Nephron progenitor cell (in vitro differentiated cells): ENCODE results near the gene LRRC74A.
A peak's percentile ranks its signal among the peaks of the same experiment; 100 is the strongest.
"Not testable (repeated sequence)": the region's sequence is repeated elsewhere in the genome, so short reads cannot be mapped to it uniquely, and the experiment has no call there.

ENCODE experiments used
- DNase-seq: peaks from one replicate; pipeline ENCODE4 v3.0.0; 2021
- H3K27ac Mint-ChIP-seq: 2 replicates; pipeline ENCODE4 v1.8.0; 2021; ENCODE audit warnings: mild to moderate bottlenecking, moderate library complexity, mixed read lengths
- H3K27me3 Mint-ChIP-seq: 2 replicates; pipeline ENCODE4 v1.8.0; 2021; ENCODE audit warnings: mild to moderate bottlenecking, low read depth, mixed read lengths; ENCODE audit not compliant: poor library complexity
- H3K36me3 Mint-ChIP-seq: 2 replicates; pipeline ENCODE4 v1.8.0; 2021; ENCODE audit warnings: low read depth, mixed read lengths
- H3K4me1 Mint-ChIP-seq: 2 replicates; pipeline ENCODE4 v1.8.0; 2021; ENCODE audit warnings: mixed read lengths
- H3K4me3 Mint-ChIP-seq: 2 replicates; pipeline ENCODE4 v1.8.0; 2021; ENCODE audit warnings: mild to moderate bottlenecking, moderate library complexity, mixed read lengths
- H3K9me3 Mint-ChIP-seq: 2 replicates; pipeline ENCODE4 v1.8.0; 2021; ENCODE audit warnings: mild to moderate bottlenecking, moderate library complexity, mixed read lengths
- CTCF ChIP-seq: fragments of 200-600 bp; sonication (generic); IDR thresholded peaks from 2 replicates; pipeline ENCODE4 v1.5.0; 2021; ENCODE audit warnings: antibody characterized with exemption

The LRRC74A gene

DNA sequence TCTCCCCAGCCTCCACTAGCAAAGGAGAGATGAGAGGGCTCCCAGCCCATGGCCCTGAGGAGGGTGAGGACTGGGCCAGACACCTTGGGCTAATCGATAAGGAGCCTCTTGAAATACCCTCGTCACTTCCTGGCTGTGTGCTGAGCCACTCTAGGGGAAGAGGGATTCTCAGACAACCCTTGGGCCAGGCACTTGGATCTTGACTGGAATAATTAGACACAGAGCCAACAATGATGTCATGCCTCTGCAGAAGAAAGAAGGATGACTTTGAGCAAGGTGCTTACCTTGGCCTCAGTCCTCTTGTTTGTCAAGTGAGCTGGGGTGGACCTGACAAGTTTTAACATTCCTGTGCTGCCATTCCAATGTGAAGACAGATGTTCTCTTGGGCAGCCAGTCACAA lies 83.1 kb downstream of the LRRC74A start:
- Mint-ChIP-seq H3K9me3 (no peaks in the 10 kb centered on the region), H3K36me3 (no peaks in the 10 kb centered on the region), H3K4me1 (peaks cover 28% of the 10 kb centered on the region), H3K4me3 (no peak overlapping the region), H3K27me3 (peaks cover 16% of the 10 kb centered on the region), H3K27ac (no peak overlapping the region)
- TF ChIP-seq CTCF = no peak
- no peak for DNase-seq

DNA sequence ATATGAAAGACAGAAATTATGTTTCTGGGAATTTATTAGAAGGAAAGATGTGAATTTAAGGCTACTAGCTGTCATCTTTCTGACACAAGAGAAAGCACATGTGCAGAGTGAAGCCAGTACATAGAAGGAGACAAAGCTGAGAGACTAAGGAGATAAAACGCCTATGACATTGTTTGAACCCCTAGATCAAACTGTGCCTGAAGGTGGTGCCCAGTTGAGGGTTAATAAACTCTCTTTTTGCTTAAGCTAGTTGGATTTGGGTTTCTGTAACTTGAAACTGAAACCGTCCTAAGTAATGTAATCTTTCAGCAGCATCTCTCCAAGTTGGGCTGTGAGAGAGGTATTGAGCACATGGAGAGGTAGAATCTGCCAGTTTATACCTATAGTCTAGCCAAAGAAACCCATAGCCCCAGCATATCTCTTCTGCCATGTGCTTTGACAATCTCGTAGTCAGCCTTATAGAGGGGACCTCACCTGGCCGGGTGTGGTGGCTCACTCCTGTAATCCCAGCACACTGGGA lies 84.2 kb downstream of the LRRC74A start:
- Mint-ChIP-seq H3K9me3 (no peaks in the 10 kb centered on the region), H3K4me1 (peaks cover 24% of the 10 kb centered on the region), H3K36me3 (no peaks in the 10 kb centered on the region), H3K27me3 (peaks cover 19% of the 10 kb centered on the region), H3K27ac (no peak overlapping the region), H3K4me3 (no peak overlapping the region)
- DNase-seq = no peak
- TF ChIP-seq CTCF = no peak

- DNase-seq = no peak
- H3K27ac Mint-ChIP-seq = peak overlapping the region; percentile 24
- no peaks in the 10 kb centered on the region for H3K36me3 Mint-ChIP-seq
- H3K4me3 Mint-ChIP-seq = no peak overlapping the region
- H3K9me3 Mint-ChIP-seq = no peaks in the 10 kb centered on the region
- H3K27me3 Mint-ChIP-seq = peaks cover 21% of the 10 kb centered on the region
- H3K4me1 Mint-ChIP-seq = peaks cover 31% of the 10 kb centered on the region
- no peak for TF ChIP-seq CTCF
Measured at GRCh38 chr14:76911473-76911872, 85.3 kb downstream of the LRRC74A start.

- not testable (repeated sequence) for H3K9me3 Mint-ChIP-seq, H3K4me3 Mint-ChIP-seq
Measured at GRCh38 chr14:76914533-76915081, 88.4 kb downstream of the LRRC74A start.

DNA sequence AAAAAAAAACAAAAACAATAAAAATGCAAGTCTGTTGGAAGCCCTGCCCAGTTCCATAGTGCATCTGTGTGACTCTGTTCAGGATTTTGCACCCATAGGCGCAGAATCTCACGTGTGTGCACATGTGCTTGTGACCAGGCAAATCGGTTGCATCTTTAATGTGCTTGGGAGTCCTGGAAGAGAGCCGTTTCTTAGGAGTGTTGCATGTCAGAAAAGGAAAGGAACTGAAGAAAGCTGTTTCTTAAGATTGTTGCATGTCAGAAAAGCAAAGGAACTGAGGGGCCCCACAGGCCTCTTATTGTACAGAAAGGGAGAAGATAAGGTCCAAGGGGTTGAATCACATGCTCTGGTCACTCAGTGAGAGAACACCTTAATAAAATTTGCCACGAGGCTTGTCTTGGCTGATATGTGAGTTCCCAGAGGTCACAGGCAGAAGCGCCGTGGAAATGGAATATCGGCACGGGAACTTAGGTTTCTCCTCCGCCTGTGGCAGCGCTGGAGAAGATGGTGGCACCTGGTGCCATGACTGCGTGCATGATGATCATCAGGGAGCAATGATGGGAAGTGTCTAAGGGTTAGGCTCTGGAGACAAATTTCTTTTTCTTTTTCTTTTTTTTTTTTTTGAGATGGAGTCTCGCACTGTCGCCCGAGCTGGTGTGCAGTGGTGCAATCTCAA lies 90.0 kb downstream of the LRRC74A start:
- TF ChIP-seq CTCF = no peak
- no peak for DNase-seq
- H3K36me3 Mint-ChIP-seq = no peaks in the 10 kb centered on the region
- peaks cover 10% of the 10 kb centered on the region for H3K27me3 Mint-ChIP-seq
- no peaks in the 10 kb centered on the region for H3K9me3 Mint-ChIP-seq
- peak overlapping the region; percentile 36 for H3K27ac Mint-ChIP-seq
- no peak overlapping the region for H3K4me3 Mint-ChIP-seq
- H3K4me1 Mint-ChIP-seq = peaks cover 76% of the 10 kb centered on the region

More at GRCh38 chr14:76914533-76915081, 88.4 kb downstream of the LRRC74A start:
- Mint-ChIP-seq H3K4me1 (peaks cover 60% of the 10 kb centered on the region), H3K27me3 (peaks cover 14% of the 10 kb centered on the region)
- H3K36me3 Mint-ChIP-seq, H3K27ac Mint-ChIP-seq, DNase-seq: not testable (repeated sequence)

DNA sequence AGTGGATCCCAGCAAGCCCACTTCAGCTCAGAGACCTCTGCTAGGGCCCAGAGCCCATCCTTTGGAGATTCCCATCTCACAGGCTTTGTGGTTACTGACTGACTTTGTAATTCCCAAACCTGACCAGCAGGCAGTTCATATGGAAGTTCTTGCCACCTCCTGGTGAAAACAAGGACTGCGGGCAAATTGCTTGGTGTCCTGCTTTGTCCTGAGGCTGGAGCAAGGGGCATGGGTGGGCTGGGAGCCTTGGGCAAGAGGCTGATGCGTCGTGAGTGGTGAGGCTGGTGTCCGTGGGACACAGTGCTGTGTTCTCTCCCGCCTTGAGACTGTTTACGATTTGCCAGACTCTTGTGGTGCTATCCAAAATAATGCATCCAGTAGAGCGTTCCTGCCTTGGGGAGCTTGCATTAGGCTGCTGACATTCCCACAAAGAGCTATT lies 91.0 kb downstream of the LRRC74A start:
- peak; percentile 53 for TF ChIP-seq CTCF
- H3K9me3 Mint-ChIP-seq = no peaks in the 10 kb centered on the region
- no peak overlapping the region for H3K4me3 Mint-ChIP-seq
- H3K4me1 Mint-ChIP-seq = peaks cover 79% of the 10 kb centered on the region
- DNase-seq = peak; percentile 67
- no peaks in the 10 kb centered on the region for H3K36me3 Mint-ChIP-seq
- no peak overlapping the region for H3K27ac Mint-ChIP-seq
- peaks cover 7% of the 10 kb centered on the region for H3K27me3 Mint-ChIP-seq
